Neutrophil (primary cell): ENCODE data around the gene PARD3.

Experiments used
- H3K27ac ChIP-seq: fragments of 200-600 bp; sonication (generic); 2 replicates; pipeline ENCODE4 v1.5.1; 2016; ENCODE audit warnings: mild to moderate bottlenecking, moderate library complexity
- H3K27me3 ChIP-seq: fragments of 200-600 bp; sonication (generic); 2 replicates; pipeline ENCODE4 v1.6.0; 2016; ENCODE audit warnings: mild to moderate bottlenecking
- H3K36me3 ChIP-seq: fragments of 200-600 bp; sonication (generic); 2 replicates; pipeline ENCODE4 v1.5.1; 2017
- H3K4me1 ChIP-seq, 2 experiments: fragments of 200-600 bp in 1 of 2; sonication (generic) in 1 of 2; 1 replicate in 1 of 2; 2 replicates in 1 of 2; pipeline versions ENCODE4 v1.5.1 to v1.6.1; 2013 to 2016; ENCODE audit warnings: low read depth in 1 of 2, low read length in 1 of 2, mild to moderate bottlenecking in 1 of 2, moderate library complexity in 1 of 2; ENCODE audit not compliant: control insufficient read depth in 1 of 2, insufficient read depth in 1 of 2
- H3K4me3 ChIP-seq, 2 experiments: fragments of 200-600 bp in 1 of 2; sonication (generic) in 1 of 2; 1 replicate in 1 of 2; 2 replicates in 1 of 2; pipeline ENCODE4 v1.5.1; 2013 to 2016; ENCODE audit warnings: low read depth in 1 of 2, low read length in 1 of 2, mild to moderate bottlenecking in 1 of 2, moderate library complexity in 1 of 2
- H3K9me3 ChIP-seq: fragments of 200-600 bp; sonication (generic); 2 replicates; pipeline ENCODE4 v1.5.1; 2016
- CTCF ChIP-seq: fragments of 200-600 bp; sonication (generic); IDR thresholded peaks from 2 replicates; pipeline ENCODE4 v1.5.1; 2016; ENCODE audit warnings: antibody characterized with exemption

The PARD3 gene

GRCh38 chr10:34316154-34316553, 498.9 kb downstream of the PARD3 start:
- no peaks in the 10 kb centered on the region for H3K9me3 ChIP-seq
- TF ChIP-seq CTCF, result no peak
- H3K4me3 ChIP-seq, result no peak overlapping the region
- no peaks in the 10 kb centered on the region for H3K27me3 ChIP-seq
- no peaks in the 10 kb centered on the region for H3K4me1 ChIP-seq
- H3K36me3 ChIP-seq, result no peaks in the 10 kb centered on the region
- H3K27ac ChIP-seq, result no peak overlapping the region

DNA sequence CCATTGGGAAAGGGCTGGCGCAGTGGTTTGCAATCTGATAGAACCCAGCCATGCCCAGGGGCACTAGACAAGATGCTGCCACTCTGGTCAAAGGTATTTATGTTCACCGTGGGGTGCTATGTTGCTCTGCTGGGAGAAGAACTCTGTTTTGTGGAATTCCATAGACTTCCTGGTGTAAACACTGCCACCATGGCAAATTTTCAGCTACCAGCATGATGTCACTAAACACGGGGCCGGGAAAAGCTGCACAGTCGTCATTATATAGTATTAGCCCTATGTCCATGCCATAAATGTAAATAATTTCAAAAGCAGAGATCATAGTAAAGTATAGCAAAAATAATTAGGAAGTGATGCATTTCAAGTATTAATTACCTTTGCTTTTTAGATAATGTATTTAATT, 500.6 kb downstream of the PARD3 start:
- Histone ChIP-seq H3K4me3 (no peak overlapping the region), H3K27ac (no peak overlapping the region), H3K36me3 (no peaks in the 10 kb centered on the region), H3K27me3 (no peaks in the 10 kb centered on the region), H3K9me3 (no peaks in the 10 kb centered on the region), H3K4me1 (no peaks in the 10 kb centered on the region)
- TF ChIP-seq CTCF, result no peak

GRCh38 chr10:34313888-34314287, 501.2 kb downstream of the PARD3 start:
- Histone ChIP-seq H3K4me3 (no peak overlapping the region), H3K9me3 (no peaks in the 10 kb centered on the region), H3K4me1 (no peaks in the 10 kb centered on the region), H3K36me3 (no peaks in the 10 kb centered on the region), H3K27me3 (no peaks in the 10 kb centered on the region), H3K27ac (no peak overlapping the region)
- no peak for TF ChIP-seq CTCF

DNA sequence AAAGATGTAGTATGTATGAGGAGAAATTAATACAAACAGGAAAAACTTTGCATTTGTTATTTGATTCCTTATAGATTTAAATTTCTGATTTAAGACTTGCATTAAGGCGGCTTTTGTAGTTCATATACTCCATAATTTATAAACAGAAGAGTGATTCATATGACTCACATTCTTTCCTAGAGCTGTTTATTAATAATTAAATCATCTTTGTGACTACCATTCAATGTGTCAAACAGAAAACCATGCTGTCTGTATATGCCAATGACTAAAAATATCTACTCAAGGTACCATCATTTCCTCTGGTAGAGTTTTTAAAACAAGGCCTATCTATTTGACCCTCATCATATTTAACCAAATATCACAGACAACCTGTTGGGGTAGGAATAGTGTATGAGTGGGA, 501.7 kb downstream of the PARD3 start:
- Histone ChIP-seq H3K36me3 (no peaks in the 10 kb centered on the region), H3K4me3 (no peak overlapping the region), H3K27me3 (no peaks in the 10 kb centered on the region), H3K27ac (no peak overlapping the region), H3K9me3 (no peaks in the 10 kb centered on the region), H3K4me1 (no peaks in the 10 kb centered on the region)
- TF ChIP-seq CTCF, result no peak

GRCh38 chr10:34311679-34312078, 503.4 kb downstream of the PARD3 start:
- no peaks in the 10 kb centered on the region for H3K36me3 ChIP-seq
- no peak for TF ChIP-seq CTCF
- no peak overlapping the region for H3K27ac ChIP-seq
- no peaks in the 10 kb centered on the region for H3K9me3 ChIP-seq
- no peaks in the 10 kb centered on the region for H3K27me3 ChIP-seq
- H3K4me3 ChIP-seq, result no peak overlapping the region
- H3K4me1 ChIP-seq, result no peaks in the 10 kb centered on the region

GRCh38 chr10:34310234-34310633, 504.9 kb downstream of the PARD3 start:
- no peaks in the 10 kb centered on the region for H3K4me1 ChIP-seq
- H3K36me3 ChIP-seq, result no peaks in the 10 kb centered on the region
- H3K27ac ChIP-seq, result no peak overlapping the region
- no peaks in the 10 kb centered on the region for H3K9me3 ChIP-seq
- H3K27me3 ChIP-seq, result no peaks in the 10 kb centered on the region
- H3K4me3 ChIP-seq, result no peak overlapping the region
- no peak for TF ChIP-seq CTCF
